ENCODE results near the gene GALNS.

- no peak for TF ChIP-seq TAF1 (IDR thresholded peaks at IDR 0.05; ENCODE audit: low read depth, low read length)
- no peak for TF ChIP-seq POLR2A (IDR thresholded peaks at IDR 0.05; ENCODE audit: low read depth, low read length)
Measured at GRCh38 chr16:88876942-88877526, 20.3 kb upstream of the GALNS start.
